Putamen (tissue), 1 donor: ENCODE data around the gene ST6GALNAC3.
"Not testable (repeated sequence)": the region's sequence is repeated elsewhere in the genome, so short reads cannot be mapped to it uniquely, and the experiment has no call there.

ENCODE experiments used
- DNase-seq: peaks from one replicate; pipeline ENCODE4 v3.0.0-alpha.2; 2016; ENCODE audit warnings: low spot score

The ST6GALNAC3 gene

GRCh38 chr1:76074321-76075187 is at the start of gene ST6GALNAC3:
ST6GALNAC3 (plus strand) TSS chr1:76074746.
- peak; percentile 80 for DNase-seq

- no peak for DNase-seq
Measured at GRCh38 chr1:76027341-76027740, 47.2 kb upstream of the ST6GALNAC3 start.

GRCh38 chr1:76029331-76029730 is 45.2 kb upstream of the ST6GALNAC3 start:
- DNase-seq, result no peak

DNA sequence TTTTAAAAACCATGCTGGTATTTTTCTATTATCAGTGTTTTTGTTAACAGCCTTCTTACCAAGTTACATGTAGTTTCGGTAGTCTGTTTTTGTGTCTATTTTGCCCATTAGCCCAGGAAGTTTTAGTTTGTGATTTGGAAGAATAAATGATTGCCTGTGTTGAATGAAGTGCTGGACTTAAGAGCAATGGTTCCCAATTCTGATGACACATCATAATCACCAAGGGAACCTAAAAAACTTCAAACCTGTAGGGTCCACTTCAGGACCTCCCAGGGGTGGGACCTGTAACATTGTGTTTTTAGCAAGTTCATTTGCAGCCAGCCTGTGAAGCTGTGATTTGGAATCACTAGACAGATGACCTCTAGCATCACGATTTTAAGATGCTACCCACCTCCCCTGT is 43.0 kb upstream of the ST6GALNAC3 start:
- no peak for DNase-seq

DNA sequence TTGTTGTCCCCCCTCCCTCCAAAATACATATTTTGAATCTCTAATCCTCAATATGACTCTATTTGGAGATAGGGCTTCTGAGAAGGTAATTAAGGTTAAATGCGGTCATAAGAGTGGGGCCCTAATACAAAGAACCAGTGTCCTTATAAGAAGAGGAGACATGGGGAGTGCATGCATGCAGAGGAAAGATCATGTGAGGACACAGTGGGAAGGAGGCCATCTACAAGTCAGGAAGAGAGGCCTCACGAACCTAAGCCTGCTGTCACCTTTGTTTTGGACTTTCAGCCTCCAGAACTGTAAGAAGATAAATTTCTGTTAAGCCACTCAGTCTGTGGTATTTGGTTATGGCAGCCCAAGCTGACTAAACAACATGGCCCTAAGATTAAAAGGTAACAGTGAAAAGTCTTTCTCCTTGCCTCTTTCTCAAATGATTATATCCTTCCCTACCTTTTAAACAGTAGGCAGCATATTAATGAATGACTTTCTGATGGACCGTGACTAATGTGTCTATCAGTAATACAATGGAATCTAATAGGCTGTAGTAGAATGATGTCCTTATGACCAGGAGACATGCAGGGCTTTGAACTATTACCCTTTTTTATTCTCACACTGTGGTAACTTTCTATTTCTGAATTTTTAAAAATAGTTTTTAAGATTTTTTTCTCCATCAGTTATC is 40.6 kb upstream of the ST6GALNAC3 start:
- DNase-seq, result no peak

GRCh38 chr1:76035053-76035452 is 39.5 kb upstream of the ST6GALNAC3 start:
- DNase-seq, result no peak

- DNase-seq, result no peak
Measured at GRCh38 chr1:76037324-76037723, 37.2 kb upstream of the ST6GALNAC3 start.

DNA sequence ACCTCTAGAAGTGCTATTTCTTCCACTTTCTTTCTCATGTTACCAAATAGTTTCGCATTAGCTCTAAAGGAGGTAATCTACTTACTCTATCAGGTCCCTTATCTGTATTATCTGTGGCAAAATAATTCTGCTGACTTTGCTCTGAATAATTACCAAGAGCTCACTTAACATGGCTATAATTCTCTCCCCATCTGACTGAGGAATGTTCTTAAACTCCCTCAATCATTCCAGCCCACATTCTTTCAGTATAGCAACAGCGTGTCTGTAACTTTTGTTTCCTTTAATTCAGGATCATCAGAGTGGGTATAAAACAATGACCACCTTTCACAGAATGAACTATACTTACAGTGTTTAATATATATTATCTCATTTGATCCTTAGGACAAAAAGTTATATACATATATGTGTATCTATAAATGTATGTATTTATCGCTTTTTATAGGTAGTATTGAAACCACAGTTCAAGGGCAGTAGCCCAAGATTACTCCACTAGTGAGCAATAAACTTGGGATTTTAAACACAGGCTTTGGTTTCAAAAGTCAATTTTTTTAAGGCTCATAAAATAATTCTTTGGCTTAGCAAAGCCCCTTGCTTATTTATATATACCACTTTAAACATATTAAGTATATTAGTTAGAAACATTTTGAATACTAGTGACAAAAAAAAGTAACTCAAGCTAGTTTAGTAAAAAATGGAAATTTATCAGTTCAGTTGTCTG is 36.1 kb upstream of the ST6GALNAC3 start:
- DNase-seq, result no peak

GRCh38 chr1:76046149-76046548 is 28.4 kb upstream of the ST6GALNAC3 start:
- DNase-seq, result no peak

DNA sequence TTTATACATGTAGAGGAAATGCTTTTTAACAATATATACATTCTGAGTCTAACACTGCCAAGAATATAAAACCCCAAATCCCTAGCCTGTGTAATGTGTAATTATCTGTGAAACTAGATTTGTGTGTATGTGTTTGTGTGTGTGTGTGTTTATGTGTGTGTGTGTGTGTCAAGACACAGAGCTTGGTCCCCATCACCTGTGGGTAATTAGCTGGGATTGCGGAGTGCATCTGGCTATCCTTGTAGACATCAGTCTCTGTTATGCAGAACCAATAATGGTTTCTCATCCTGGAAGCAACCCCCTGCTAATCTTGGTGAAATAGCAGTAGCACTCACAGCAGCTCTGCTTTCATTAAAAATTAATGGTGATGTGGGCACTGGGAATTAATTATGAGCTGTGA is 26.3 kb upstream of the ST6GALNAC3 start:
- DNase-seq, result no peak

DNA sequence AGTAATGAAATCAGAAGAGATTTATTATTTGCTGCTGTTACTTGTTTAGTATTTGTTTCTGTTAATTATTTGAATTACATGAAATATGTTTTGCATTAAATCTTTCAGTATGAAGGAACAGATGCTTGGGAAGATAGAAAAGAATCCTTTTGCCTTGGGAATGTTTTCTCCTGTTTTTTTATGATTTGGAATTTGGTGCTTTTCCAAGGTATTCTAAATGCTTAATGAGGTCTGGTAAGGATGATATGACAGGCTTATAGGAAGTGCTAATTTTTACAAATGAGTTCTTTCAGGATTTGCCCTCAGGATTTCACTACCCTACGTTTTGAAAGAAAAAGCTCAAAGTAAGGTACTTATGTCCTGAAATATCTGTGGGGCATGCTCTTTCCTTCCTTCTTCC is 25.6 kb upstream of the ST6GALNAC3 start:
- DNase-seq, result no peak

DNA sequence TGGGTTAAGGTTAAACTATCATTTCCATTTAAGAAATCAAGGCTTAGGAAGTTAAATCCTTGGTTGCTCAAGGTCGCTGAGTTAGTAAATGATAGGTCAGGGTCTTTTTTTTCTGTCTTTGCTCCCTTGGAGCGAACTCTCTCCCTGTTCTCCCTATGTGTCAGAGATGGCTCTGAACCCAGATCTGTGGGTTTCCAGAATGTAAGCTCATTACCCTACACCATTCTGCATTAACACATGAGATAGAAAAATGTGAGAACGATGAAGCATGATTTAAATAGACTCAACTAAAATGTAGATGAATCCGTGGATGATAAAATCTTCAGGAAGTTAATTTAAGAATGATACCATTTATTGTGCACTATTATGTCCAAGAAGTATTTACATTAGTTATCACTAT is 25.0 kb upstream of the ST6GALNAC3 start:
- DNase-seq, result no peak

DNA sequence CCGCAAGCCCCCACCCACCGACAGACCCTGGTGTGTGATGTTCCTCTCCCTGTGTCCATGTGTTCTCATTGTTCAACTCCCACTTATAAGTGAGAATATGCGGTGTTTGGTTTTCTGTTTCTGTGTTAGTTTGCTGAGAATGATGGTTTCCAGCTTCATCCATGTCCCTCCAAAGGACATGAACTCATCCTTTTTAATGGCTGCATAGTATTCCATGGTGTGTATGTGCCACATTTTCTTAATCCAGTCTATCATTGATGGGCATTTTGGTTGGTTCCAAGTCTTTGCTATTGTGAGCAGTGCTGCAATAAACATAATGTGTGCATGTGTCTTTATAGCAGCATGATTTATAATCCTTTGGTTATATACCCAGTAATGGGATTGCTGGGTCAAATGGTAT is 24.5 kb upstream of the ST6GALNAC3 start:
- not testable (repeated sequence) for DNase-seq

GRCh38 chr1:76053021-76053420 is 21.5 kb upstream of the ST6GALNAC3 start:
- no peak for DNase-seq

- no peak for DNase-seq
Measured at GRCh38 chr1:76054359-76054758, 20.2 kb upstream of the ST6GALNAC3 start.

DNA sequence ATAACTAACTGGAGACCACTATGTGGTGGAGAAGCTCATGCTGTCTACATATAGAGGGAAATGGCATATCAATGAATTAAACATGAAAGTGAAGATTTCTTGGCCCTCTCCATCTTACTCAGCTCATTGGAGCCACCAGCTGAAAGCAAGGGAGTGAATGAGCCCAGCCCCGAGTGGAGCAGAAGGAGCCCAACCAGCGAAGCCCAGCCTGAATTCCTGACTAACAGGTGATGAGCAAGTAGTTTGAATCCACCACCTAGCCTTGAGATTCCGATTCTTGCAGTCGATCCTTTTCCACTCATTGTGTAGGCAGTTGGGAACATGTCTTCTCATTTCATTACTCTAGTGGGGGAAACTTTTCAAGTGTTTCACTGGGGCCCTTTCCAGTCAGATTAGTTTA is 18.6 kb upstream of the ST6GALNAC3 start:
- no peak for DNase-seq

DNA sequence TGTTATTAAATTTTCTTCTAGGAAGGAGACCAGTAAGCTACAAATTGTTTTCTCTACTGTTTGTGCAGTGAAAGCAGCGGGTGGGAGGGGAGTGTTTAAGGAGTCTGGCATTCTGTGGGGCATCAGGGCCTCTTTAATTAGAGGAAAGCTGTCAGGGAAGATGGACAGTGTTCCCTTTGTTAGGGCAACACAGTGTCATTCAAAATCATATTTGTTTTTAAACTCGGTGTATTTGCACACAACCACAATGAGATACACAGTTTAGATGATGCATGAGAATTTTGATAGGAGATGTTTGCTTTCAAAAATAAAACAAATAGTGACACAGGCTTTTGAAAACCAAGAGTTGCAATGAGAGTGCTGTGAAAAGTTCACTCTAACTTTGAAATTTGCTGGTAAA is 15.1 kb upstream of the ST6GALNAC3 start:
- no peak for DNase-seq

GRCh38 chr1:76065270-76065669 is 9.3 kb upstream of the ST6GALNAC3 start:
- no peak for DNase-seq

DNA sequence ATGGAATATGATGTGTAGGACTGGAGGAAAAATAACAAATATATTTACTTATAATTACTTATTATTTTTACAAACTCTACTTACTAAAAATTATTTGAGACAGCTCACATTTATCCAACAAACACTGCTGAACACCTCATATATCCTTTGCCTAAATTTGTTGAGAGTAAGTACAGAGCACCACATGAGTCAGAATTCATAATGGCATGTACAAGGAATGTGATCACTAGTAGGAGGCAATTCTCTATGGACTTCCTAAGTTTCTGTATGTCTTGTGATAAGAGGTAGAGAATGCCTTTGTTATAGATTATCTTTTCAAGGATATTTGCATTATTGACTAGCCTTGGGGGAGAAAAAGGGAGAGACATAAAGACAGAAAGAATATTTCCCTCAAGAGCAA is 8.2 kb upstream of the ST6GALNAC3 start:
- no peak for DNase-seq

DNA sequence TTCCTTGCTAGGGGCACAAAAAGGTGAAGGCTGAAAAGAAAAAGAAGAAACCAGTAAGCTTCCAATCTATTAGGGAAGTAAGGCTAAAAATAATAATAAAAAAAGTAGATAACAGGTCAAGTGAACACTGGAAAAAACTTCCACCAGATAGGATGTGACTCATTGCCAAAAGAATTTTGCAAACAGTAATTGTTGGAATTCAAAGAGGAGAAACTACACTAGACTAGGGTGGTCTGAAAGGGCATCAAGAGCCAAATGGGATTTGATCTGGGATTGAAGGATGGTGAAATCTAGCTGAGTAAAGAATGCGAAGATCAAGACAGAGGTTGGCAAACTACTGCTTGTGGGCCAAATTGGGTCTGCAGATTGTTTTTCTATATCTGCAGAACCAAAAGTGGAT is 6.0 kb upstream of the ST6GALNAC3 start:
- DNase-seq, result no peak

DNA sequence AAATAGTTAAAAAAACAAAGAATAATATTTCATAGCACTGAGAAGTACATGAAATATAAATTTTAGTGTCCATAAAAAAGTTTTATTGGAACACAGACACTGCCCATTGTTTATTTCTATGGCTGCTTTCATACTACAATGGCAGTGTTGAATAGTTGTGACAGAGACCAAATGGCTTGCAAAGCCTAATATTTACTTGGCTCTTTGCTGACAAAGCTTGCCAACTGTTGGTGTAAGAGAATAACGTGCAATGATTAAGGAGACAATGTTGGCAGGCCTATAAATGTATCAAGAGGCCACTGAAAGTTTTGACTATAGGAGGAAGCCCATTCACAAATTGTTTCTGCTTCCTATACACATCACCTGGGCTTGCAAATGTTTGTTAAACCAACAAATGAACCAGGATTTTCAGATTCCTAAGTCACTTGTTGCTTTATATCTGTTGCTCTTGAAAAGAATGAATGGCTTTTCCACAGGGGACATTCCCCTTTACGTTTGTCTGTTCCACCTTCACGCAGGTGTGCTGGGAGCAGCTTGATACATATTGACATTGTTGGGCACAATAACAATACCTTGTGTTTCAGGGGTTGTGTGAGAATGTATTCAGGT is 5.5 kb upstream of the ST6GALNAC3 start:
- no peak for DNase-seq

- no peak for DNase-seq
Measured at GRCh38 chr1:76070538-76070937, 4.0 kb upstream of the ST6GALNAC3 start.
